Cardiac muscle cell (in vitro differentiated cells and primary cell): ENCODE data around the gene CRACR2B. TPM values are rescaled to one million over a fixed set of nuclear protein-coding genes. Genes with fewer than 3 reads are reported as not detected.

ENCODE experiments used
- DNase-seq, 2 donors: peaks; one replicate each; pipeline versions ENCODE4 v3.0.0 to v3.0.0-alpha.2; 2010 to 2017; ENCODE audit warnings: low read depth in 1 of 2, low spot score in 1 of 2
- H3K27ac ChIP-seq: fragments of 200-600 bp; sonication (generic); 2 replicates; pipeline ENCODE4 v1.5.1; 2016
- H3K27me3 ChIP-seq: fragments of 200-600 bp; sonication (generic); 2 replicates; pipeline ENCODE4 v1.6.0; 2016; ENCODE audit warnings: control low read depth
- H3K36me3 ChIP-seq: fragments of 200-600 bp; sonication (generic); 2 replicates; pipeline ENCODE4 v1.5.1; 2016; ENCODE audit warnings: control low read depth
- H3K4me1 ChIP-seq: fragments of 200-600 bp; sonication (generic); 2 replicates; pipeline ENCODE4 v1.8.1; 2017; ENCODE audit warnings: low read depth, mild to moderate bottlenecking, mixed run types
- H3K4me3 ChIP-seq: fragments of 200-600 bp; sonication (generic); 2 replicates; pipeline ENCODE4 v1.5.1; 2016; ENCODE audit warnings: mild to moderate bottlenecking
- H3K9me3 ChIP-seq: fragments of 200-600 bp; sonication (generic); 2 replicates; pipeline ENCODE4 v1.5.1; 2017; ENCODE audit warnings: low read depth, mild to moderate bottlenecking, control low read depth
- CTCF ChIP-seq: IDR thresholded peaks from 2 replicates; pipeline ENCODE4 v1.5.1; 2012; ENCODE audit warnings: low read depth, mild to moderate bottlenecking, low read length
- polyA plus RNA-seq: library from polyadenylated mRNA; unstranded; fragments of >200 nt; fragmentation: Nextera tagmentation; extraction: Ambion mirVana; gene quantifications from 2 replicates; pipeline ENCODE4 v1.2.1, GENCODE V29; 2016
- total RNA-seq: library from RNA; depleted of rRNA; stranded (reverse); fragments of >200 nt; gene quantifications from 2 replicates; pipeline ENCODE4 v1.2.3, GENCODE V29; 2016

Gene CRACR2B
- 43.9 and 91.0 TPM in 2 replicates for total RNA-seq
- 84.5 and 113 TPM in 2 replicates for polyA plus RNA-seq

- H3K27ac ChIP-seq, result peak within 1 kb of the TSS; percentile 27
- peaks cover 30% of the 10 kb centered on the region for H3K4me1 ChIP-seq
Measured at GRCh38 chr11:827897-828192, at the start of gene CRACR2B. Gene CRACR2B, plus strand, starts transcription at chr11:827919. Its CDS starts 689 bp downstream, at chr11:828608.

DNA sequence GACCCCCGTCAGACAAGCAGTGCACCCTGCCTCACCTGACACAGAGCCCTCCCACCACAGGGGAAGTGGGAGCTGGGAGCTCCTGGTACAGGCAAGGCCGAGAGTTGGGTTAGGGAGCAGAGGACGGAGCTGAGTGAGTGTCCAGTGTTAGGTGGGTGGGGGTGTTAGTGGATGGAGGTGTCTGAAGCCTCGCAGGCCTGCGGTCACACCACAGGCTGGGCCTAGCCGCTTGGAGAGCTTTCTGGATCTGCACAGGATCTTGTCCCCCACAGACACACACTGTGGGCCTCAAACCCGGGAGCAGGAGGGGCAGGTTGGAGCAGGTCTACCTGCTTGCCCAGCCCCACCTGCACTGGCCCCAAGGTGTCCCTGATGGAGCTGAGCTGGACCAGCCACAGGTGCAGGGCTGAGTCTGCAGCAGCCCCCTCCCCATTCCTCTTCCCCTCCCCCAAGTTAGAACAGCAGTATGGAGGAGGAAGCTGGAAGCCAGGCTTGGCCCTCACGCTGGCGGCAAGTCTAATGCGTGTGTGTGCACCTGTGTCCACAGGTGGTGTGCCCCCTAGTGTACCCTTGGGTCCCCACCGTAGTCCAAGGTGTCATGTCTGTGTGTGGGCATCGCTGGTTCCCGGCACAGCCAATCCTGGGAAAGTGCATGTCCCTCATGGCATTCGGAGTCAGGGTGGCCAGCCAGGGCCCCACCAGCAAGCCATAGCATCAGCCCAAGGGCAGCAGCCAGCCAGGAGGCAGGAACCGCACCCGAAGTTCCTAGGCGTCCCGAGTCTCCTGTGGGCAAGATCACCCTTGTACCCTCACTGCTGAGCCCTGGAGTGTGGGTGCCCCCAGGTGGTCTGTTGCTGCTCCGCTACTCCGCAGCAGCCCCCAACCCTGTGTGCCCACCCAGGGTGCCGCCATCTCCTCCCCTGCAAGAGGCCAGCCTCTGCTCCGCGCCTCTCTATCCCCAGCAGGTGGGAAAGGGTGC is 48.5 kb upstream of the CRACR2B start:
- Histone ChIP-seq H3K4me3 (no peak overlapping the region), H3K9me3 (no peaks in the 10 kb centered on the region), H3K36me3 (no peaks in the 10 kb centered on the region), H3K27me3 (no peaks in the 10 kb centered on the region), H3K27ac (no peak overlapping the region), H3K4me1 (peaks cover 14% of the 10 kb centered on the region)
- DNase-seq, result no peak
- no peak for TF ChIP-seq CTCF

More at GRCh38 chr11:827897-828192, at the start of gene CRACR2B:
- H3K4me3 ChIP-seq, result peak within 1 kb of the TSS; percentile 27
- TF ChIP-seq CTCF, result no peak
- H3K36me3 ChIP-seq, result peaks cover 7% of the 10 kb centered on the region
- H3K27me3 ChIP-seq, result peaks cover 29% of the 10 kb centered on the region
- no peaks in the 10 kb centered on the region for H3K9me3 ChIP-seq
- DNase-seq, result no peak

GRCh38 chr11:779955-780532 is 47.7 kb upstream of the CRACR2B start:
- peaks cover 14% of the 10 kb centered on the region for H3K4me1 ChIP-seq
- H3K27ac ChIP-seq, result no peak overlapping the region
- no peak for DNase-seq
- H3K27me3 ChIP-seq, result no peaks in the 10 kb centered on the region
- H3K4me3 ChIP-seq, result no peak overlapping the region
- TF ChIP-seq CTCF, result no peak
- H3K9me3 ChIP-seq, result no peaks in the 10 kb centered on the region
- H3K36me3 ChIP-seq, result no peaks in the 10 kb centered on the region

- Histone ChIP-seq H3K4me3 (no peak overlapping the region), H3K27ac (no peak overlapping the region)
Measured at GRCh38 chr11:782264-783174, 45.2 kb upstream of the CRACR2B start.

More at GRCh38 chr11:782264-783174, 45.2 kb upstream of the CRACR2B start:
- Histone ChIP-seq H3K9me3 (no peaks in the 10 kb centered on the region), H3K27me3 (no peaks in the 10 kb centered on the region), H3K4me1 (peaks cover 10% of the 10 kb centered on the region), H3K36me3 (no peaks in the 10 kb centered on the region)
- DNase-seq, result no peak
- no peak for TF ChIP-seq CTCF
